CD4-positive, alpha-beta T cell treated with Interleukin-6 for 4 hours (primary cell): ENCODE results near the gene MYO1A.

ENCODE experiments used
- DNase-seq: peaks from one replicate; pipeline ENCODE4 v3.0.0-alpha.2; 2020; ENCODE audit warnings: mixed read lengths

Gene MYO1A

GRCh38 chr12:57012600-57013465, 37.1 kb downstream of the MYO1A start:
- DNase-seq = no peak

- DNase-seq = peak; percentile 28
These were observed 38.2 kb downstream of the MYO1A start for GRCh38 chr12:57011438-57012424.

GRCh38 chr12:57010627-57011247, 39.2 kb downstream of the MYO1A start:
- no peak for DNase-seq

GRCh38 chr12:57009949-57010626, 39.8 kb downstream of the MYO1A start:
- no peak for DNase-seq

GRCh38 chr12:57008178-57008577, 41.8 kb downstream of the MYO1A start:
- DNase-seq = peak; percentile 17

- DNase-seq = peak; percentile 57
These were observed 43.0 kb downstream of the MYO1A start for GRCh38 chr12:57006809-57007475.

- DNase-seq = peak; percentile 71
These were observed 43.7 kb downstream of the MYO1A start, which contains the start of gene ZBTB39 for GRCh38 chr12:57005980-57006808. Gene ZBTB39, minus strand, starts transcription at chr12:57006546. Its CDS starts 1,629 bp downstream, at chr12:57004917.

GRCh38 chr12:57004651-57005050, 45.3 kb downstream of the MYO1A start:
- DNase-seq = no peak

GRCh38 chr12:57003395-57003794, 46.5 kb downstream of the MYO1A start:
- no peak for DNase-seq

GRCh38 chr12:57001448-57001906, 48.5 kb downstream of the MYO1A start:
- DNase-seq = peak; percentile 80

GRCh38 chr12:57000393-57000792, 49.5 kb downstream of the MYO1A start:
- DNase-seq = no peak

- DNase-seq = no peak
These were observed 50.5 kb downstream of the MYO1A start for GRCh38 chr12:56999456-56999855.

GRCh38 chr12:56998981-56999380, 50.9 kb downstream of the MYO1A start:
- DNase-seq = no peak

- DNase-seq = no peak
These were observed 51.6 kb downstream of the MYO1A start for GRCh38 chr12:56998316-56998715.

- no peak for DNase-seq
These were observed 53.0 kb downstream of the MYO1A start for GRCh38 chr12:56996793-56997545.

GRCh38 chr12:56995930-56996496, 53.9 kb downstream of the MYO1A start:
- DNase-seq = no peak

- DNase-seq = no peak
These were observed 54.6 kb downstream of the MYO1A start for GRCh38 chr12:56995201-56995929.

GRCh38 chr12:56994231-56994746, 55.6 kb downstream of the MYO1A start:
- DNase-seq = no peak

- no peak for DNase-seq
These were observed 56.6 kb downstream of the MYO1A start for GRCh38 chr12:56993346-56993745.
